PC-9 (cell line): Measurements from ENCODE around the gene GUCY1A2. TPM values are rescaled to one million over a fixed set of nuclear protein-coding genes. Genes with fewer than 3 reads are reported as not detected.

Experiments
- BruUV-seq: library from RNA; stranded (reverse); fragments of 400-500 nt; replicated peaks from 2 replicates; lab custom pipeline; 2021; lab: Mats Ljungman, UMichigan
- CTCF ChIA-PET: fragments of 300-600 bp; sonication (Branson Sonifier 250); formaldehyde crosslinking; loops from one replicate; lab custom pipeline; 2022; ENCODE audit warnings: antibody characterized with exemption; lab: Charles Lee
- POLR2A ChIA-PET: fragments of 300-600 bp; sonication (Branson Sonifier 250); formaldehyde crosslinking; loops from one replicate; lab custom pipeline; 2022; ENCODE audit warnings: antibody characterized with exemption; ENCODE audit not compliant: unreplicated experiment; lab: Charles Lee
- DNase-seq, 2 experiments: peaks; one replicate each; pipeline versions ENCODE4 v3.0.0 to v3.0.0-alpha.2; 2015 to 2022; ENCODE audit warnings: mixed read lengths in 1 of 2
- H2AFZ ChIP-seq: fragments of 200-600 bp; sonication (generic); 2 replicates; pipeline ENCODE4 v1.8.1; 2017; ENCODE audit warnings: antibody characterized with exemption
- H3F3A ChIP-seq: fragments of 200-600 bp; sonication (generic); 2 replicates; pipeline ENCODE4 v1.8.1; 2017; ENCODE audit warnings: antibody characterized with exemption, mild to moderate bottlenecking, low read depth; ENCODE audit not compliant: insufficient read depth
- H3K27ac ChIP-seq: fragments of 200-600 bp; sonication (generic); 2 replicates; pipeline ENCODE4 v1.6.1; 2016; ENCODE audit warnings: mixed run types
- H3K27me3 ChIP-seq: fragments of 200-600 bp; sonication (generic); 2 replicates; pipeline ENCODE4 v1.6.1; 2016; ENCODE audit warnings: low read depth, mixed run types; ENCODE audit not compliant: insufficient read depth
- H3K36me3 ChIP-seq: fragments of 200-600 bp; sonication (generic); 2 replicates; pipeline ENCODE4 v1.6.1; 2016; ENCODE audit warnings: low read depth, mixed run types
- H3K4me1 ChIP-seq: fragments of 200-600 bp; sonication (generic); replicated peaks from 2 replicates; pipeline ENCODE4 v1.6.1; 2016; ENCODE audit warnings: mixed run types; ENCODE audit not compliant: insufficient read depth
- H3K4me2 ChIP-seq: fragments of 200-600 bp; sonication (generic); 2 replicates; pipeline ENCODE4 v1.6.1; 2017; ENCODE audit warnings: mixed run types
- H3K4me3 ChIP-seq: fragments of 200-600 bp; sonication (generic); 2 replicates; pipeline ENCODE4 v1.6.1; 2016; ENCODE audit warnings: mixed run types
- H3K79me2 ChIP-seq: fragments of 200-600 bp; sonication (generic); 2 replicates; pipeline ENCODE4 v1.6.1; 2017; ENCODE audit warnings: low read depth, mixed run types
- H3K9me2 ChIP-seq: fragments of 200-600 bp; sonication (generic); 2 replicates; pipeline ENCODE4 v1.8.1; 2017; ENCODE audit warnings: mild to moderate bottlenecking; ENCODE audit not compliant: insufficient read depth
- H3K9me3 ChIP-seq: fragments of 200-600 bp; sonication (generic); 2 replicates; pipeline ENCODE4 v1.8.1; 2016; ENCODE audit warnings: low read depth; ENCODE audit not compliant: insufficient read depth
- H4K20me1 ChIP-seq: fragments of 200-600 bp; sonication (generic); 2 replicates; pipeline ENCODE4 v1.8.1; 2017; ENCODE audit not compliant: insufficient read depth
- EZH2 ChIP-seq: fragments of 200-600 bp; sonication (generic); IDR thresholded peaks from 2 replicates; pipeline ENCODE4 v1.8.0; 2017; ENCODE audit warnings: antibody characterized with exemption, low read depth
- intact Hi-C: fragments of 100-400 bp; cut with micrococcal nuclease; formaldehyde crosslinking; loops from one replicate; pipeline ENCODE4 v1.10.0; 2022; ENCODE audit not compliant: unreplicated experiment
- total RNA-seq: library from RNA; stranded (reverse); gene quantifications from 2 replicates; pipeline ENCODE4 v1.2.3, GENCODE V29; 2021
- TF ChIP-seq, protein P1 (sequence below): fragments of 200-600 bp; sonication (generic); conservative IDR thresholded peaks from 2 replicates; pipeline ENCODE4 v1.6.1; 2017; ENCODE audit warnings: mixed run types, antibody characterized with exemption, mild to moderate bottlenecking, moderate library complexity

The GUCY1A2 gene
- total RNA-seq, 1 experiment from 2014 or later: not detected

DNA sequence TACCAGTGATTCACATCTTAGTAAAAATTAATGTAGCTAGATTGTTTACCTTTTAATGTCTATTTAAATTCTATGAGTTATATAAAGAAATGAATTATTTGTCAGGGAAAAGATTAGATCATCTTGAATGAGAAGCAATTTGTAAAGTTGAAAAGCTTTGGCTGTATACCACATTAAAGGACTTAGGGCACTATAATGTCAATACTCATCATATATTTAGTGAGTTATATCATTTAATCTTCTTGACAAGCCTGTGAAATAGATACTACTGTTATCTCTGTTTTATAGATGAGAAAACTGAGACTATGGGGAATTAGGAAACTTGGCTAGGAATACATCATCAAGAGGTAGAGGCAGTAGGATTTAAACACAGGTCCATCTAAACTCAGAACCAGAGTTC, 160.1 kb downstream of the GUCY1A2 start:
- Histone ChIP-seq H3K27me3 (no peaks in the 10 kb centered on the region), H3K4me1 (no peaks in the 10 kb centered on the region), H3K36me3 (no peaks in the 10 kb centered on the region), H4K20me1 (no peaks in the 10 kb centered on the region), H2AFZ (no peak overlapping the region), H3K4me2 (no peak overlapping the region), H3K79me2 (no peaks in the 10 kb centered on the region), H3F3A (no peaks in the 10 kb centered on the region), H3K27ac (no peak overlapping the region), H3K9me2 (no peaks in the 10 kb centered on the region), H3K9me3 (no peaks in the 10 kb centered on the region), H3K4me3 (no peak overlapping the region)
- DNase-seq: no peak
- intact Hi-C loops: no loop called here
- TF ChIP-seq, protein P1, sequence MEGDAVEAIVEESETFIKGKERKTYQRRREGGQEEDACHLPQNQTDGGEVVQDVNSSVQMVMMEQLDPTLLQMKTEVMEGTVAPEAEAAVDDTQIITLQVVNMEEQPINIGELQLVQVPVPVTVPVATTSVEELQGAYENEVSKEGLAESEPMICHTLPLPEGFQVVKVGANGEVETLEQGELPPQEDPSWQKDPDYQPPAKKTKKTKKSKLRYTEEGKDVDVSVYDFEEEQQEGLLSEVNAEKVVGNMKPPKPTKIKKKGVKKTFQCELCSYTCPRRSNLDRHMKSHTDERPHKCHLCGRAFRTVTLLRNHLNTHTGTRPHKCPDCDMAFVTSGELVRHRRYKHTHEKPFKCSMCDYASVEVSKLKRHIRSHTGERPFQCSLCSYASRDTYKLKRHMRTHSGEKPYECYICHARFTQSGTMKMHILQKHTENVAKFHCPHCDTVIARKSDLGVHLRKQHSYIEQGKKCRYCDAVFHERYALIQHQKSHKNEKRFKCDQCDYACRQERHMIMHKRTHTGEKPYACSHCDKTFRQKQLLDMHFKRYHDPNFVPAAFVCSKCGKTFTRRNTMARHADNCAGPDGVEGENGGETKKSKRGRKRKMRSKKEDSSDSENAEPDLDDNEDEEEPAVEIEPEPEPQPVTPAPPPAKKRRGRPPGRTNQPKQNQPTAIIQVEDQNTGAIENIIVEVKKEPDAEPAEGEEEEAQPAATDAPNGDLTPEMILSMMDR: no peak
- TF ChIP-seq EZH2: no peak
- ChIA-PET CTCF (no interaction called here), POLR2A (no interaction called here)
- BruUV-seq: no TSS peak

GRCh38 chr11:106856566-106856965, 161.7 kb downstream of the GUCY1A2 start:
- Histone ChIP-seq H3F3A (no peaks in the 10 kb centered on the region), H3K9me2 (no peaks in the 10 kb centered on the region), H3K4me1 (no peaks in the 10 kb centered on the region), H2AFZ (no peak overlapping the region), H3K9me3 (no peaks in the 10 kb centered on the region), H3K36me3 (no peaks in the 10 kb centered on the region), H3K27me3 (no peaks in the 10 kb centered on the region), H3K4me2 (no peak overlapping the region), H3K79me2 (no peaks in the 10 kb centered on the region), H3K4me3 (no peak overlapping the region), H3K27ac (no peak overlapping the region), H4K20me1 (no peaks in the 10 kb centered on the region)
- BruUV-seq: no TSS peak
- intact Hi-C loops: no loop called here
- DNase-seq: no peak
- POLR2A ChIA-PET: interaction anchor here (0.7 kb wide), 1 partner anchor 579 kb away, joined by 4 read pairs; no protein-coding TSS in a partner anchor
- TF ChIP-seq, protein P1: no peak
- TF ChIP-seq EZH2: no peak
- CTCF ChIA-PET: no interaction called here

- BruUV-seq: no TSS peak
- Histone ChIP-seq H3K9me3 (no peaks in the 10 kb centered on the region), H3K79me2 (no peaks in the 10 kb centered on the region), H3K36me3 (no peaks in the 10 kb centered on the region), H3K4me3 (no peak overlapping the region), H4K20me1 (no peaks in the 10 kb centered on the region), H3K4me1 (no peaks in the 10 kb centered on the region), H3K27ac (no peak overlapping the region), H3F3A (no peaks in the 10 kb centered on the region), H3K27me3 (no peaks in the 10 kb centered on the region), H2AFZ (no peak overlapping the region), H3K4me2 (no peak overlapping the region), H3K9me2 (no peaks in the 10 kb centered on the region; the same call in 1 of the 2 replicates)
- intact Hi-C loops: no loop called here
- no peak for DNase-seq
- CTCF ChIA-PET: no interaction called here
- no peak for TF ChIP-seq EZH2
- TF ChIP-seq, protein P1: no peak
- POLR2A ChIA-PET: no interaction called here
These were observed 163.8 kb downstream of the GUCY1A2 start for GRCh38 chr11:106854429-106854828.
